ENCODE data around the gene DPM2.

- TF ChIP-seq, protein P1, sequence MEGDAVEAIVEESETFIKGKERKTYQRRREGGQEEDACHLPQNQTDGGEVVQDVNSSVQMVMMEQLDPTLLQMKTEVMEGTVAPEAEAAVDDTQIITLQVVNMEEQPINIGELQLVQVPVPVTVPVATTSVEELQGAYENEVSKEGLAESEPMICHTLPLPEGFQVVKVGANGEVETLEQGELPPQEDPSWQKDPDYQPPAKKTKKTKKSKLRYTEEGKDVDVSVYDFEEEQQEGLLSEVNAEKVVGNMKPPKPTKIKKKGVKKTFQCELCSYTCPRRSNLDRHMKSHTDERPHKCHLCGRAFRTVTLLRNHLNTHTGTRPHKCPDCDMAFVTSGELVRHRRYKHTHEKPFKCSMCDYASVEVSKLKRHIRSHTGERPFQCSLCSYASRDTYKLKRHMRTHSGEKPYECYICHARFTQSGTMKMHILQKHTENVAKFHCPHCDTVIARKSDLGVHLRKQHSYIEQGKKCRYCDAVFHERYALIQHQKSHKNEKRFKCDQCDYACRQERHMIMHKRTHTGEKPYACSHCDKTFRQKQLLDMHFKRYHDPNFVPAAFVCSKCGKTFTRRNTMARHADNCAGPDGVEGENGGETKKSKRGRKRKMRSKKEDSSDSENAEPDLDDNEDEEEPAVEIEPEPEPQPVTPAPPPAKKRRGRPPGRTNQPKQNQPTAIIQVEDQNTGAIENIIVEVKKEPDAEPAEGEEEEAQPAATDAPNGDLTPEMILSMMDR (IDR thresholded peaks at IDR 0.05; ENCODE audit: insufficient read depth, low read length): no peak
- no peak for TF ChIP-seq SPI1 (IDR thresholded peaks at IDR 0.05; ENCODE audit: borderline replicate concordance, low read depth)
- TF ChIP-seq REST (IDR thresholded peaks at IDR 0.05; ENCODE audit: insufficient replicate concordance, low read depth): no peak
- TF ChIP-seq POLR2AphosphoS5 (IDR thresholded peaks at IDR 0.05; ENCODE audit: low read depth): no peak
Measured at GRCh38 chr9:127903557-127904475, 33.8 kb downstream of the DPM2 start.
